Panc1 (cell line): ENCODE data around the gene ONECUT1.
"Not testable (repeated sequence)": the region's sequence is repeated elsewhere in the genome, so short reads cannot be mapped to it uniquely, and the experiment has no call there.

Source experiments
- CTCF ChIP-seq: fragments of 450-650 bp; IDR thresholded peaks from 2 replicates; pipeline ENCODE4 v1.5.1; 2017; ENCODE audit warnings: mild to moderate bottlenecking
- POLR2AphosphoS5 ChIP-seq: IDR thresholded peaks from 2 replicates; pipeline ENCODE4 v1.6.1; 2012; ENCODE audit warnings: mild to moderate bottlenecking, low read depth, low read length, moderate library complexity
- REST ChIP-seq, 2 experiments: IDR thresholded peaks; 2 replicates each; pipeline ENCODE4 v1.6.1; 2011 to 2012; ENCODE audit warnings: low read depth in 2 of 2, control low read depth in 1 of 2, low read length in 1 of 2, mild to moderate bottlenecking in 1 of 2, moderate library complexity in 1 of 2; ENCODE audit not compliant: insufficient read depth in 1 of 2
- TCF7L2 ChIP-seq: IDR thresholded peaks from 2 replicates; pipeline ENCODE4 v1.6.1; 2011; ENCODE audit warnings: mild to moderate bottlenecking, low read depth, low read length, inconsistent platforms

GRCh38 chr15:52824169-52824942 is 34.2 kb upstream of the ONECUT1 start:
- not testable (repeated sequence) for TF ChIP-seq CTCF; TCF7L2; REST (IDR thresholded peaks at IDR 0.05; ENCODE audit: insufficient read depth in 1 of 2, low read depth in 2 of 2, low read length in 1 of 2); POLR2AphosphoS5
